Body of pancreas (tissue), 4 donors: ENCODE results near the gene ZFP91. TPM values are rescaled to one million over a fixed set of nuclear protein-coding genes. Genes with fewer than 3 reads are reported as not detected.
"Not testable (repeated sequence)": the region's sequence is repeated elsewhere in the genome, so short reads cannot be mapped to it uniquely, and the experiment has no call there.

ENCODE experiments used
- ATAC-seq: fragments of 150-250 bp; one replicate; pipeline ENCODE4 v1.9.1; 2016
- DNase-seq, 4 donors: peaks; one replicate each; pipeline ENCODE4 v3.0.0-alpha.2; 2019
- H3K27ac ChIP-seq, 4 donors: fragments of 200-600 bp; sonication (generic); 1 replicate in 3 of 4; 2 replicates in 1 of 4; pipeline versions ENCODE4 v1.5.1 to v1.6.1; 2016 to 2019; ENCODE audit warnings: mild to moderate bottlenecking in 1 of 4, mixed read lengths in 1 of 4, moderate library complexity in 1 of 4
- H3K27me3 ChIP-seq, 2 donors: fragments of 200-600 bp; sonication (generic); one replicate each; pipeline ENCODE4 v1.6.0; 2016; ENCODE audit warnings: mild to moderate bottlenecking in 1 of 2
- H3K36me3 ChIP-seq, 2 donors: fragments of 200-600 bp; sonication (generic); replicated peaks in 1 of 2; 2 replicates each; pipeline ENCODE4 v1.5.1; 2016; ENCODE audit warnings: low read depth in 2 of 2; ENCODE audit not compliant: insufficient read depth in 1 of 2
- H3K4me1 ChIP-seq: fragments of 200-600 bp; sonication (generic); one replicate; pipeline ENCODE4 v1.6.0; 2016
- H3K4me3 ChIP-seq, 2 donors: fragments of 200-600 bp; sonication (generic); 1 replicate in 1 of 2; 2 replicates in 1 of 2; pipeline ENCODE4 v1.5.1; 2016 to 2019
- H3K9me3 ChIP-seq, 3 donors: fragments of 200-600 bp; sonication (generic); 1 replicate in 2 of 3; 2 replicates in 1 of 3; pipeline ENCODE4 v1.5.1; 2016
- CTCF ChIP-seq, 7 experiments: fragments of 450-650 bp in 4 of 7; fragments of 200-600 bp in 3 of 7; sonication (generic) in 3 of 7; IDR thresholded peaks; one replicate each; pipeline ENCODE4 v1.5.1; 2016 to 2019; ENCODE audit warnings: antibody characterized with exemption in 7 of 7
- POLR2A ChIP-seq, 3 donors: fragments of 450-650 bp; IDR thresholded peaks; one replicate each; pipeline ENCODE4 v1.6.1; 2016; ENCODE audit warnings: antibody characterized with exemption in 3 of 3, mild to moderate bottlenecking in 2 of 3
- WGBS, 2 donors: methylation state at CpG; one replicate each; pipeline ENCODE4 v1.1.5; 2017; 5-methylcytosine and 5-hydroxymethylcytosine counted together
- intact Hi-C: fragments of 100-400 bp; cut with DNase I; formaldehyde crosslinking; loops from one replicate; pipeline ENCODE4 v1.15.1; 2023
- total RNA-seq, 2 donors: library from RNA; depleted of rRNA; stranded (reverse); fragments of >200 nt; gene quantifications; one replicate each; pipeline ENCODE4 v1.1.0, GENCODE V29; 2016

ZFP91 gene
- total RNA-seq, 2 donors from 2014 or later: 25.4 to 25.7 TPM

- Histone ChIP-seq H3K36me3 (no peaks in the 10 kb centered on the region), H3K27ac (no peak overlapping the region), H3K4me3 (no peak overlapping the region), H3K27me3 (no peaks in the 10 kb centered on the region), H3K4me1 (peaks cover 3% of the 10 kb centered on the region), H3K9me3 (no peaks in the 10 kb centered on the region)
- intact Hi-C loops: no loop called here
- WGBS, 2 donors: 59 to 61% methylated on average over 4 of the region's 4 CpGs
- ATAC-seq (peak; percentile 59), DNase-seq (peak; percentile 43 to 69 (median 56))
- TF ChIP-seq POLR2A (IDR thresholded peaks at IDR 0.05) (no peak), CTCF (IDR thresholded peaks at IDR 0.05) (peak; percentile 37 to 67 (median 62))
Measured at GRCh38 chr11:58567889-58568512, 10.9 kb upstream of the ZFP91 start.

DNA sequence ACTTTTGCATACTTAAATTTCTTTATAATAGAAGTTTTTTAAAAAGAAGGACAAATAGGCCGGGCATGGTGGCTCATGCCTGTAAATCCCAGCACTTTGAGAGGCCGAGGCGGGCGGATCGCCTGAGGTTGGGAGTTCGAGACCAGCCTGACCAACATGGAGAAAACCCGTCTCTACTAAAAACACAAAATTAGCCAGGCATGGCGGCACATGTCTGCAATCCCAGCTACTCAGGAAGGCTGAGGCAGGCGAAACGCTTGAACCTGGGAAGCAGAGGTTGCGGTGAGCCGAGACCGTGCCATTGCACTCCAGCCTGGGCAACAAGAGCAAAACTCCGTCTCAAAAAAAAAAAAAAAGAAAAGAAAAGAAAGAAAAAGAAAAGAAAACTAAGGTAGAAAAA, 6.0 kb upstream of the ZFP91 start:
- WGBS, 2 donors: 86 to 93% methylated on average over 14 of the region's 14 CpGs
- DNase-seq, intact Hi-C loops, H3K9me3 ChIP-seq, H3K4me3 ChIP-seq, H3K27me3 ChIP-seq, H3K36me3 ChIP-seq, ATAC-seq: not testable (repeated sequence)
- Histone ChIP-seq H3K4me1 (peaks cover 39% of the 10 kb centered on the region), H3K27ac (peak overlapping the region in 1 of 4 donors; percentile 70)

- intact Hi-C loops: no loop called here
- WGBS, 2 donors: 42 to 59% methylated on average over 4 of the region's 4 CpGs
- H3K9me3 ChIP-seq: no peaks in the 10 kb centered on the region
- no peaks in the 10 kb centered on the region for H3K27me3 ChIP-seq
- no peak for TF ChIP-seq CTCF (IDR thresholded peaks at IDR 0.05)
- TF ChIP-seq POLR2A (IDR thresholded peaks at IDR 0.05): no peak
- peaks cover 39% of the 10 kb centered on the region for H3K4me1 ChIP-seq
- no peaks in the 10 kb centered on the region for H3K36me3 ChIP-seq
- H3K27ac ChIP-seq: peak overlapping the region in 3 of 4 donors; percentile 13 to 70 (median 31)
- no peak for ATAC-seq
- DNase-seq: peak in 3 of 4 donors; percentile 24 to 46 (median 28)
- H3K4me3 ChIP-seq: no peak overlapping the region
Measured at GRCh38 chr11:58573451-58574104, 5.3 kb upstream of the ZFP91 start.

GRCh38 chr11:58574881-58575280, 4.0 kb upstream of the ZFP91 start:
- no peak for TF ChIP-seq POLR2A (IDR thresholded peaks at IDR 0.05)
- TF ChIP-seq CTCF (IDR thresholded peaks at IDR 0.05): no peak

DNA sequence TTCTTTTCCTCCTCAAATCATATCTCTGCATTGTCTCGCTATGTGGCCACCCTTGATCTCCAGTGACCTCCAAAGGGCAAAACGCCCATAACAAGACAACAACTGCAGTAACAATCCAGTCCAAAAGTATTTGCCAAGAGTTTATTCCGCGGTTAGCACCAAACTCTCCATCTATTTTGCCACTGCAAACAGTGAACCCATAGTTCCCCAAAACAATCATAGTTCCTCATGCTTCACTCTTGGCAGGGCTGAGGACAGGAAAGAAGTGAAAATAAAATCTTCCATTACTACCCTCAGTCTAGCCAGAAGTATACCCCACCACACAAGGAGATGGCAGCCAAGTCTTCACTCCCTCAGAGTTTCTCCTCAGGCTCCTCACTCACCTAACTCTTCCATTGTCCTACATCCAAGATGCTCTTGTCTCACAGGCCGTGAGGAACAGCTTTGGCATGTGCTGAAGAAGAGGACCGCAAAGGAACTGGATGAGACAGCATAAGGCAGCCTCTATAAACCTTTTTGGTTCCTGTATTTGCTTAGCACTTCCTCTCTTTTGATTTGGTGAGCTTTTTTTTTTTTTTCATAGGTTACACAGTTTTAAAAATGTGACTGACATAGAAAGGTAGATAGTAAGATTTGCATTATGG, 3.4 kb upstream of the ZFP91 start, which contains the start of gene LPXN:
LPXN (minus strand) TSS at position 480 of the 644 bp plus-strand sequence; CDS start at position 396, 84 bp downstream.
- H3K36me3 ChIP-seq: no peaks in the 10 kb centered on the region
- peak in 1 of 4 donors; percentile 35 for DNase-seq
- no peaks in the 10 kb centered on the region for H3K27me3 ChIP-seq
- TF ChIP-seq CTCF (IDR thresholded peaks at IDR 0.05): no peak
- peak in 1 of 3 donors; percentile 30 for TF ChIP-seq POLR2A (IDR thresholded peaks at IDR 0.05)
- intact Hi-C loops: no loop called here
- WGBS, 2 donors: 46 to 62% methylated on average over 6 of the region's 6 CpGs
- H3K4me1 ChIP-seq: peaks cover 43% of the 10 kb centered on the region
- H3K9me3 ChIP-seq: no peaks in the 10 kb centered on the region
- no peak within 1 kb of the TSS for H3K4me3 ChIP-seq
- peak within 1 kb of the TSS in 3 of 4 donors; percentile 99 to 100 (median 100) for H3K27ac ChIP-seq
- no peak for ATAC-seq

More at GRCh38 chr11:58574881-58575280, 4.0 kb upstream of the ZFP91 start:
- ATAC-seq (no peak), DNase-seq (no peak)
- H3K9me3 ChIP-seq: no peaks in the 10 kb centered on the region
- H3K27me3 ChIP-seq: no peaks in the 10 kb centered on the region
- peaks cover 39% of the 10 kb centered on the region for H3K4me1 ChIP-seq
- no peaks in the 10 kb centered on the region for H3K36me3 ChIP-seq
- intact Hi-C loops: no loop called here
- no peak overlapping the region for H3K4me3 ChIP-seq
- H3K27ac ChIP-seq: peak overlapping the region in 2 of 4 donors; percentile 29 to 70
